OCI-LY7 (cell line): ENCODE data around the gene ENAH. TPM values are rescaled to one million over a fixed set of nuclear protein-coding genes. Genes with fewer than 3 reads are reported as not detected.

Experiments
- BruUV-seq: library from RNA; stranded (reverse); fragments of 400-500 nt; replicated peaks from 2 replicates; lab custom pipeline; 2021; lab: Mats Ljungman, UMichigan
- CTCF ChIA-PET: fragments of 300-600 bp; sonication (Branson Sonifier 250); formaldehyde crosslinking; loops from one replicate; lab custom pipeline; 2022; ENCODE audit warnings: antibody characterized with exemption; ENCODE audit not compliant: unreplicated experiment; lab: Charles Lee
- POLR2A ChIA-PET: fragments of 300-600 bp; sonication (Branson Sonifier 250); formaldehyde crosslinking; loops from one replicate; lab custom pipeline; 2022; ENCODE audit warnings: antibody characterized with exemption; lab: Charles Lee
- DNase-seq: peaks from one replicate; pipeline ENCODE4 v3.0.0-alpha.2; 2015; ENCODE audit warnings: low spot score
- H2AFZ ChIP-seq: fragments of 200-600 bp; sonication (generic), shearing (Covaris generic); 2 replicates; pipeline ENCODE4 v1.6.1; 2014; ENCODE audit warnings: mild to moderate bottlenecking, antibody characterized with exemption, low read length, moderate library complexity
- H3K27ac ChIP-seq: fragments of 200-600 bp; sonication (generic); 2 replicates; pipeline ENCODE4 v1.5.1; 2014; ENCODE audit warnings: mixed run types, low read depth, mild to moderate bottlenecking, moderate library complexity, low read length, inconsistent platforms; ENCODE audit not compliant: poor library complexity, severe bottlenecking
- H3K36me3 ChIP-seq: fragments of 200-600 bp; sonication (generic); 2 replicates; pipeline ENCODE4 v1.6.1; 2014; ENCODE audit warnings: mild to moderate bottlenecking, antibody characterized with exemption, low read length, moderate library complexity, mixed read lengths; ENCODE audit not compliant: insufficient read depth
- H3K4me1 ChIP-seq: fragments of 200-600 bp; sonication (generic); 2 replicates; pipeline ENCODE4 v1.5.1; 2014; ENCODE audit warnings: mild to moderate bottlenecking, low read length; ENCODE audit not compliant: insufficient read depth, poor library complexity, severe bottlenecking
- H3K4me2 ChIP-seq: fragments of 200-600 bp; sonication (generic); 2 replicates; pipeline ENCODE4 v1.6.1; 2014; ENCODE audit warnings: mild to moderate bottlenecking, low read length
- H3K4me3 ChIP-seq: fragments of 200-600 bp; sonication (generic); 2 replicates; pipeline ENCODE4 v1.5.1; 2014; ENCODE audit warnings: mild to moderate bottlenecking, low read depth, low read length; ENCODE audit not compliant: poor library complexity, severe bottlenecking
- H3K79me2 ChIP-seq: fragments of 200-600 bp; sonication (generic); 2 replicates; pipeline ENCODE4 v1.6.1; 2016; ENCODE audit warnings: low read depth, mild to moderate bottlenecking, low read length, moderate library complexity, mixed read lengths; ENCODE audit not compliant: insufficient read depth
- H3K9me2 ChIP-seq: fragments of 200-600 bp; sonication (generic); 2 replicates; pipeline ENCODE4 v1.6.1; 2016; ENCODE audit warnings: mild to moderate bottlenecking, low read length, mixed read lengths; ENCODE audit not compliant: insufficient read depth
- H3K9me3 ChIP-seq: fragments of 200-600 bp; sonication (generic); 2 replicates; pipeline ENCODE4 v1.6.1; 2014; ENCODE audit warnings: mild to moderate bottlenecking, mixed run types, low read length, mixed read lengths
- H4K20me1 ChIP-seq: fragments of 200-600 bp; sonication (generic); 2 replicates; pipeline ENCODE4 v1.6.1; 2014; ENCODE audit warnings: mild to moderate bottlenecking, antibody characterized with exemption, low read length, moderate library complexity, mixed read lengths; ENCODE audit not compliant: insufficient read depth
- EZH2phosphoT487 ChIP-seq: fragments of 200-600 bp; sonication (generic); IDR thresholded peaks from 2 replicates; pipeline ENCODE4 v1.6.1; 2018; ENCODE audit warnings: low read depth, borderline replicate concordance, mild to moderate bottlenecking, mixed run types, antibody characterized with exemption, low read length, moderate library complexity, mixed read lengths
- intact Hi-C: fragments of 100-400 bp; cut with micrococcal nuclease; formaldehyde crosslinking; loops from one replicate; pipeline ENCODE4 v1.10.0; 2022; ENCODE audit not compliant: unreplicated experiment
- total RNA-seq, 2 experiments: library from RNA; depleted of rRNA in 1 of 2; stranded (reverse); fragments of >200 nt in 1 of 2; shearing (Covaris generic) in 1 of 2; gene quantifications; 2 replicates each; pipeline ENCODE4 v1.2.3, GENCODE V29; 2014 to 2022
- TF ChIP-seq, protein P1 (sequence below): fragments of 200-600 bp; sonication (generic); conservative IDR thresholded peaks from 2 replicates; pipeline ENCODE4 v1.5.1; 2014; ENCODE audit warnings: mild to moderate bottlenecking, antibody characterized with exemption, low read length, moderate library complexity, mixed read lengths

The ENAH gene
- total RNA-seq, 2 experiments from 2014 or later = 4.6 to 18.1 TPM

DNA sequence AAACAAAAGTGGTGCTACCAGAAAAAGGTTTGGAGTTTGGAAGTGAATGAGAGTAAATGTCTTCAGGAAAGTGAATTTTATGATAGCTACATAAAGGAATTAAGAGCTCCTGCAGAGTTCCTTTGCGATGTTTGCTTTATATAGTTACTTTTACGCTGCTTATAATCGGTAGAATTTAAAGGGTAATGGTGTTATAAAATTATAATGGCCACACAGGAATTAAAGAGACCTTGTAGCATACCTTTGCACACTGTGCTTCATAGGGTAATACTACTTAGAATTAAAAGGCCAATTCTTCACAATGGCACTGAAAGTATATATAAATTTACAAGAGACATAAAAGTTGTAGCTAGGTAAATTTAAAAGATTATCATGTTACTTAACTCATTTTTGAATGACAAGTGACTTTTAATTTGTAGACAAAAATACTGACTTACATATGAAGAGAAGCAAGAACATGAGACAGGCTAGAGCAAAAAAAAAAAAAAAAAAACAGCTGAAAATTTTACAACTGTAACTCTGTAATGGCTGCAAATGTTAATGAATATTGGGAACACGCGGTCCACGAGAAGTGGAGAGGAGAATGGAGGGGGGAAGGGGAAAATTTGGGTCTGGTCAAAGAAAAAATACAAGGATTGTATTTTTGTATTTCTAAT is 159.2 kb downstream of the ENAH start:
- H3K4me1 ChIP-seq = peaks cover 23% of the 10 kb centered on the region
- H3K36me3 ChIP-seq = no peaks in the 10 kb centered on the region
- H3K9me2 ChIP-seq = no peaks in the 10 kb centered on the region
- ChIA-PET POLR2A (interaction anchor here (0.6 to 1.7 kb wide), 5 partner anchors 9 to 26 kb away, joined by 3 to 6 read pairs (median 5); no protein-coding TSS in a partner anchor), CTCF (interaction anchor here (0.5 to 0.8 kb wide), 2 partner anchors 19 to 113 kb away, joined by 3 read pairs; no protein-coding TSS in a partner anchor)
- no peaks in the 10 kb centered on the region for H4K20me1 ChIP-seq
- intact Hi-C loops = no loop called here
- no TSS peak for BruUV-seq
- H3K79me2 ChIP-seq = no peaks in the 10 kb centered on the region
- H3K27ac ChIP-seq = no peak overlapping the region
- no peaks in the 10 kb centered on the region for H3K9me3 ChIP-seq
- H3K4me3 ChIP-seq = no peak overlapping the region
- TF ChIP-seq EZH2phosphoT487 = no peak
- TF ChIP-seq, protein P1, sequence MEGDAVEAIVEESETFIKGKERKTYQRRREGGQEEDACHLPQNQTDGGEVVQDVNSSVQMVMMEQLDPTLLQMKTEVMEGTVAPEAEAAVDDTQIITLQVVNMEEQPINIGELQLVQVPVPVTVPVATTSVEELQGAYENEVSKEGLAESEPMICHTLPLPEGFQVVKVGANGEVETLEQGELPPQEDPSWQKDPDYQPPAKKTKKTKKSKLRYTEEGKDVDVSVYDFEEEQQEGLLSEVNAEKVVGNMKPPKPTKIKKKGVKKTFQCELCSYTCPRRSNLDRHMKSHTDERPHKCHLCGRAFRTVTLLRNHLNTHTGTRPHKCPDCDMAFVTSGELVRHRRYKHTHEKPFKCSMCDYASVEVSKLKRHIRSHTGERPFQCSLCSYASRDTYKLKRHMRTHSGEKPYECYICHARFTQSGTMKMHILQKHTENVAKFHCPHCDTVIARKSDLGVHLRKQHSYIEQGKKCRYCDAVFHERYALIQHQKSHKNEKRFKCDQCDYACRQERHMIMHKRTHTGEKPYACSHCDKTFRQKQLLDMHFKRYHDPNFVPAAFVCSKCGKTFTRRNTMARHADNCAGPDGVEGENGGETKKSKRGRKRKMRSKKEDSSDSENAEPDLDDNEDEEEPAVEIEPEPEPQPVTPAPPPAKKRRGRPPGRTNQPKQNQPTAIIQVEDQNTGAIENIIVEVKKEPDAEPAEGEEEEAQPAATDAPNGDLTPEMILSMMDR = no peak
- DNase-seq = no peak
- H2AFZ ChIP-seq = no peak overlapping the region
- no peak overlapping the region for H3K4me2 ChIP-seq

DNA sequence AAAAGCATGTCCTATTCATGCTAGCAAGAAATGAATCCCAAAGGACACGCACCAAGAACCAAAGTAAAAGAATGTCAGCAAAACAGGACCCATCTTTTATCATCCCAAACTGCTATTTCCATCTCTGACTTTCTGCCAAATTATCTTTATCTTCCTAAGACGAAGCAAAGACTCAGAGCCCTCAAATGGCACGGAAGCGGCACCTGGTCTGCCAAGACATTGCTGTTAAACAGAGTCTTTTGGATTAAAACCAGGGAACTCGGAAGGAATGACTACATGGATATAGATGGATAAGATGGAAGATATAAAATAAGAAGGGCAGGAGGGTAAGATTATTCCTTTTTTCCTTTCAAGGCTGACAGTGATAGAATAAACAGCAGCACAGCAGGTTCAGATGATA is 164.2 kb downstream of the ENAH start:
- Histone ChIP-seq H3K9me2 (no peaks in the 10 kb centered on the region), H3K4me1 (peaks cover 18% of the 10 kb centered on the region), H4K20me1 (no peaks in the 10 kb centered on the region), H3K4me2 (no peak overlapping the region), H3K36me3 (no peaks in the 10 kb centered on the region), H3K9me3 (no peaks in the 10 kb centered on the region), H3K27ac (no peak overlapping the region), H3K79me2 (no peaks in the 10 kb centered on the region), H3K4me3 (no peak overlapping the region), H2AFZ (no peak overlapping the region)
- TF ChIP-seq EZH2phosphoT487 = no peak
- TF ChIP-seq, protein P1 = no peak
- intact Hi-C loops = no loop called here
- ChIA-PET CTCF (interaction anchor here (1.2 kb wide), 1 partner anchor 499 kb away, joined by 3 read pairs; no protein-coding TSS in a partner anchor), POLR2A (interaction anchor here (0.6 to 1.8 kb wide), 2 partner anchors 11 to 85 kb away, joined by 3 to 4 read pairs; no protein-coding TSS in a partner anchor)
- no peak for DNase-seq
- BruUV-seq = no TSS peak

DNA sequence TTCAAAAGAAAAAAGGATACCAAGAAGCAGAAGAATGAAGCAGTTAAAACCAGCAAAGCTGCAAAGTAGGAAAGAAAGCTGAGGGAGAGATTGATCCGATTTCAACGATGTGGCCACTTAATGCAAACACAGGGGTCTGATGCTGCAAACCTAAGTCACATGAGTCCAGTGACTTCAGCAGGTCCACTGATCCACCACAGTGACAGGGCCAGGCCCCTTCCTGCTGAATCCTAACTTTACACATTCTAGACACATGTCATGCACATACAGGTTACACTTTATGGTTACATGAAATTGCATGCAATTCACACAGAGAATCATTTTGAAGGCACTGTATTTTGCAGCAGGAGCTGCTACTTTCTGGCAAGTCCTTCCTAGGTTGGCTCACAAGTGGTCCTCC is 166.1 kb downstream of the ENAH start:
- intact Hi-C loops = no loop called here
- Histone ChIP-seq H3K27ac (no peak overlapping the region), H2AFZ (no peak overlapping the region), H3K36me3 (no peaks in the 10 kb centered on the region), H4K20me1 (no peaks in the 10 kb centered on the region), H3K9me2 (no peaks in the 10 kb centered on the region), H3K4me2 (no peak overlapping the region), H3K4me1 (peaks cover 28% of the 10 kb centered on the region), H3K79me2 (no peaks in the 10 kb centered on the region), H3K9me3 (no peaks in the 10 kb centered on the region), H3K4me3 (no peak overlapping the region)
- no peak for TF ChIP-seq EZH2phosphoT487
- TF ChIP-seq, protein P1 = no peak
- DNase-seq = no peak
- ChIA-PET POLR2A (interaction anchor here (0.6 to 3.1 kb wide), 4 partner anchors 9 to 1241 kb away, joined by 3 to 19 read pairs (median 4); no protein-coding TSS in a partner anchor), CTCF (no interaction called here)
- no TSS peak for BruUV-seq
